Measurements from ENCODE around the gene OR8B8.

DNA sequence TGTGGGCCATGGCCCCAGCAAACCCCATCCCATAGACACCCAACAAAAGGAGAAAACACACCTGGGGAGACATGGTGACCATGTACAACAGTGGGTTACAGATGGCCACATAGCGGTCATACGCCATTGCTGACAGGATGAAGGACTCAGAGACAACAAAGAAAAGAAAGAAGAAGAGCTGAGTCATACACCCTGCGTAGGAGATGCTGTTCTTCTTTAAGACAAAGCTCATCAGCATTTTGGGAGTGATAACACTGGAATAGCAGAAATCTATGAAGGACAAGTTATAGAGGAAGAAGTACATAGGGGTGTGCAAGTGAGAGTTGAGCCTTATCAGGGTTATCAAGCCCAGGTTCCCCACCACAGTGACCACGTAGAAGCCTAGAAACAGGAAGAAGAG lies 4.9 kb downstream of the OR8B8 start:
- no peak for TF ChIP-seq EZH2 (IDR thresholded peaks at IDR 0.05; ENCODE audit: borderline replicate concordance, insufficient read depth, low read length, poor library complexity, severe bottlenecking)
- TF ChIP-seq, protein P1, sequence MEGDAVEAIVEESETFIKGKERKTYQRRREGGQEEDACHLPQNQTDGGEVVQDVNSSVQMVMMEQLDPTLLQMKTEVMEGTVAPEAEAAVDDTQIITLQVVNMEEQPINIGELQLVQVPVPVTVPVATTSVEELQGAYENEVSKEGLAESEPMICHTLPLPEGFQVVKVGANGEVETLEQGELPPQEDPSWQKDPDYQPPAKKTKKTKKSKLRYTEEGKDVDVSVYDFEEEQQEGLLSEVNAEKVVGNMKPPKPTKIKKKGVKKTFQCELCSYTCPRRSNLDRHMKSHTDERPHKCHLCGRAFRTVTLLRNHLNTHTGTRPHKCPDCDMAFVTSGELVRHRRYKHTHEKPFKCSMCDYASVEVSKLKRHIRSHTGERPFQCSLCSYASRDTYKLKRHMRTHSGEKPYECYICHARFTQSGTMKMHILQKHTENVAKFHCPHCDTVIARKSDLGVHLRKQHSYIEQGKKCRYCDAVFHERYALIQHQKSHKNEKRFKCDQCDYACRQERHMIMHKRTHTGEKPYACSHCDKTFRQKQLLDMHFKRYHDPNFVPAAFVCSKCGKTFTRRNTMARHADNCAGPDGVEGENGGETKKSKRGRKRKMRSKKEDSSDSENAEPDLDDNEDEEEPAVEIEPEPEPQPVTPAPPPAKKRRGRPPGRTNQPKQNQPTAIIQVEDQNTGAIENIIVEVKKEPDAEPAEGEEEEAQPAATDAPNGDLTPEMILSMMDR (IDR thresholded peaks at IDR 0.05; ENCODE audit: poor library complexity, severe bottlenecking) = no peak
